GM18951 (cell line): ENCODE data around the gene IQSEC3.

Source experiments
- POLR2A ChIP-seq: IDR thresholded peaks from 4 replicates; pipeline ENCODE4 v1.6.1; 2011; ENCODE audit warnings: mild to moderate bottlenecking; ENCODE audit not compliant: insufficient read length, insufficient read depth; ENCODE audit errors: extremely low read depth
- in situ Hi-C: fragments of 300-500 bp; cut with MboI; formaldehyde crosslinking; loops from one replicate; pipeline ENCODE4 v1.12.0; 2022; ENCODE audit warnings: low sequenced_read_pairs, mixed read lengths, inconsistent platforms; ENCODE audit not compliant: unreplicated experiment

The IQSEC3 gene

DNA sequence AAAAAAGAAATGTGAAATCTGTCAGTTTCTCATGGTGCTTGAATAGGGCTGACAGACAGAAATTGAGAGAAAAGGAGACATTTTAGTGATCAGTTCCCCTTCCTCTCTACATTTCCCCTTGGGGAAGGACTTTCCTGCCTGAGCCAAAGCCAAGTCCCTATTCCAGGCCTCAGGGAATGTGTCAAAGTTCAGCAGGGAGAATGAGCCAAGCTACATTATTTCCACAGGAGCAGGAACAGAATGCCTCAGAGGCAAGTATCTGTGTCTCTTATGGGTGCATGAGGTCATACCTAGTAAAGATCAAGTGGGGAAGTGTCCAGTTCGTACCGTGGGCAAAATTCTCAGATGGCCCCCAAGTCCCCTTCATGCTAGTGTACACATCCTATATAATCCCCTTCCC, 68.6 kb downstream of the IQSEC3 start:
- in situ Hi-C loops: no loop called here
- TF ChIP-seq POLR2A: no peak

DNA sequence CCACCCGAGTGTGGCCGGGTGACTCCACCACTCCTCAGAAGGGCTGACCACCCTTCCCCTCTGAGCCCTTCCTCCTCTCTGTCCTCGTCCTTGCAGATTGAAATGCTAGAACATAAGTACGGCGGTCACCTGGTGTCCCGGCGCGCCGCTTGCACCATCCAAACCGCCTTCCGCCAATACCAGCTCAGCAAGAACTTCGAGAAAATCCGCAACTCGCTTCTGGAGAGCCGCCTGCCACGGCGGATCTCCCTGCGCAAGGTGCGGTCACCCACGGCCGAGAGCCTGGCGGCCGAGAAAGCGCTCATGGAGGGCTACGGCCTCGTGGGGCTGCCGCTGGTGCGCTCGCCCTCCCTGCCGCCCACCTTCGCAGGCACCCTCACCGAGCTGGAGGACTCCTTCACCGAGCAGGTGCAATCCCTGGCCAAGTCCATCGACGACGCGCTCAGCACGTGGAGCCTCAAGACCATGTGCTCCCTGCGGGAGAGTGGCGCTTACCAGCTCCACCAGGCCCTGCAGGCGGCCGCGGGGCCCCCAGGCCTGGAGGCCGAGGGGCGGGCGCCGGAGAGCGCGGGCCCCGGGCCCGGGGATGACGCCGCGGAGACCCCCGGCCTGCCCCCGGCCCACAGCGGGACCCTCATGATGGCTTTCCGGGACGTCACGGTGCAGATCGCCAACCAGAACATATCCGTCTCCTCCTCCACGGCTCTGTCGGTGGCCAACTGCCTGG, 71.8 kb downstream of the IQSEC3 start:
- no peak for TF ChIP-seq POLR2A
- in situ Hi-C loops: no loop called here

DNA sequence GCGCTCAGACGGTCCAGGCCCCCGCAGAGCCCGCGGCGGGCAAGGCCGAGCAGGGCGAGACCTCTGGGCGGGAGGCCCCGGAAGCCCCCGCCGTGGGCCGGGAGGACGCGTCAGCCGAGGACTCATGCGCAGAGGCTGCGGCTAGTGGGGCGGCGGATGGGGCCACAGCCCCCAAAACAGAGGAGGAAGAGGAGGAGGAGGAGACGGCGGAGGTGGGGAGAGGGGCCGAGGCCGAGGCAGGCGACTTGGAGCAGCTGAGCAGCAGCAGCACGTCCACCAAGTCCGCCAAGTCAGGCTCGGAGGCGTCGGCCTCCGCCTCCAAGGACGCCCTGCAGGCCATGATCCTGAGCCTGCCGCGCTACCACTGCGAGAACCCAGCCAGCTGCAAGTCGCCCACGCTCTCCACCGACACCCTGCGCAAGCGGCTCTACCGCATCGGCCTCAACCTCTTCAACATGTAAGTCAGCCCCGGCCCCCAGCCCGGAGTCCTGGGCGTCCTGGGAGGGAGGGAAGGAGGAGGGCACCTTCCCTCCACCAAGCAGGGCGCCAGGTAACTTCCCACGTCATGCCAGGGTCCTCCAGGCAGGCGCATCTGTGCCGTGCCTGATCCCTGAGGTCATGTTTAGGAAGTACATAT, 72.4 kb downstream of the IQSEC3 start:
- in situ Hi-C loops: no loop called here
- TF ChIP-seq POLR2A: no peak

DNA sequence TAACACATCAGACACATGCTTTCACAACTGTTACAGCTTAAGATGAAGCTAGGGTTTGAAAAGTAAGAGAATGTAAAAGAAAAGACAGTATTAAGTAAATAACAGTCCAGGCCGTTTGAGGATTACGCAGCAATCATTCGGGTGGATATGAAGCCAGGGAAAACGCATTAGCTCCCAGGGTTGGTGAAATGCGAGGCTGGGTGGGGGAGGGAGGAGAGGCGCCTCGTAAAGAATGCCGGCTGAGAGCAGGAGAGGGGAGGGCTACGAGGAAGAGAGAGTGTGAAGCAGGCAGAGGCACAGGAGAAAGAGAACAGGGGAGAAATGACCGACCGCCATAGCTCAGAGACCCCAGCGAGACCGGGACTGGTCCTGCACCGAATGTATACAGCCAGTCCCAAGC, 73.0 kb downstream of the IQSEC3 start:
- in situ Hi-C loops: no loop called here
- no peak for TF ChIP-seq POLR2A

DNA sequence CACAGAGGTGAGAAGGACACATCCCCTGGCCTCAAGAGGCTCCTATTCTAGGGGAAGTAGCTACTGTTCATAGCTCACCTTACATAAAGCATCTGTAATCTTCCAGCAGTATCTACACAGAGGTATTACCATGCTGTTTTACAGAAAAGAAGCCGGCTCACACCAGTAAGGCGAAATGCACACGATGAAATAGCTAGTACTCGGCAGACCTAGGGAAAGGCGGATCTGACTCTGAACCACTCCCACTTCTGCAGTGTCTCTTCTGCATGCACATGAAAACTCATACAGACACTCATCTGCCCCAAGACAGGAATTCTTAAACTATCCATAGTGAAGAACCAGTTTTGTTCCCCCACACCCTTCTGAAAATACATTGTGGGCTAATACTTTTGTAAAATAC, 73.6 kb downstream of the IQSEC3 start:
- no peak for TF ChIP-seq POLR2A
- in situ Hi-C loops: no loop called here

DNA sequence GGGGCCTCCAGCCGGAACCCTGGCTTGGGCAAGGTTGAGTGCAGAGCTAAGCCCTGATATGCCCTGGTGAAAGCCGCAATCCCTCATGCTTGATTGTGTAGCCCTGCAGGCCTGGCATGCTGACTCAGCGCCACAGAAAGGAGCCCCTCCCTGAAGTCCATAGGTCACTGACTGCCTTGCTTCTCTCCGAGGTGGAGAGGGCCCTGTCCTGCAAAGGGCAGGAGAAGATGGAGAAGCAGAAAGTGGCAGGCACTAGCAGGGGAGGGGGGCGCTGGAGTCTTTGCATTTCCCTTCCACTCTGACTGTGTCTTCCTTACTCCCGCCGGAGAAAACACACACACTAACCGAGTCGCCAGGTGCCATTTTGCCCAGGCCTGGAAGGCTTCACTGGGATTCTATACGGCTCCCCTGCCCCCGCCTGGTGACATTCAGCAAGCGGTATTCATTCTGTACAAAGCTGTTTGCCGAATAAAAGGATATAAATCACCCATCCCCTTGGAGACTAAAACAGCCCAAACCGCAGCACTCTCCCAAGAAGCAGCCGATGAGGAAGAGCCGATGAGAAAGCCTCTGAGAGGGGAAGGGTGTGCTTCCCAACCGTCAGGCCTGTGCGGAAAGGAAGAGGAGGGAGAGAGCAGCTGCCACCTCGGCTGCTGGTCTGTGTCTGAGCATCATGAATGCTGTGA, 77.5 kb downstream of the IQSEC3 start:
- in situ Hi-C loops: no loop called here
- TF ChIP-seq POLR2A: no peak

DNA sequence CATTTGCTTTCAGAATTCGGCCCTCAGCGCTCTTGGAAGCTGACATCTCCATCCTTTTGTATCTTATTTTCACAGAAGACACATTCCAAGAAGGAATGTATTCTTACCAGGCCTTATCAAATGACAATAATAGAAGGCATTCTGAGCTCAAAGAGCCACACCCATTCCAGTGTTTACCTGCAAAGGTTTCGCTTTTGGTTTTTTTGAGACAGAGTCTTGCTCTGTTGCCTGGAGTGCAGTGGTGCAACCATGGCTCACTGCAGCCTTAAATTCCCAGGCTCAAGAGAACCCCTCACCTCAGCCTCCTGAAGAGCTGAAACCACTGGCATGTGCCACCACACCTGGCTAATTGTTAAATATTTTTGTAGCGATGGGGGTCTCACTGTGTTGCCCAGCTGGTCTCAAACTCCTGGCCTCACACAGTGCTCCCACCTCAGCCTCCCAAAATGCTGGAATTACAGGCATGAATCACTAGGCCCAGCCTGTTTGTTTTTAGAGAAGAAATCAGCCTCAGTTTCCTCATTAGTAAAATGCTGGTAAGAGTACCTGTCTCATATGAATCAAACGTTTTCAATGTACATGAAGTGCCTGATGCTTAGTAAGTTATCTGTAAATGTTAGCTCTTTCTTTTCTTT, 78.2 kb downstream of the IQSEC3 start:
- TF ChIP-seq POLR2A: no peak

DNA sequence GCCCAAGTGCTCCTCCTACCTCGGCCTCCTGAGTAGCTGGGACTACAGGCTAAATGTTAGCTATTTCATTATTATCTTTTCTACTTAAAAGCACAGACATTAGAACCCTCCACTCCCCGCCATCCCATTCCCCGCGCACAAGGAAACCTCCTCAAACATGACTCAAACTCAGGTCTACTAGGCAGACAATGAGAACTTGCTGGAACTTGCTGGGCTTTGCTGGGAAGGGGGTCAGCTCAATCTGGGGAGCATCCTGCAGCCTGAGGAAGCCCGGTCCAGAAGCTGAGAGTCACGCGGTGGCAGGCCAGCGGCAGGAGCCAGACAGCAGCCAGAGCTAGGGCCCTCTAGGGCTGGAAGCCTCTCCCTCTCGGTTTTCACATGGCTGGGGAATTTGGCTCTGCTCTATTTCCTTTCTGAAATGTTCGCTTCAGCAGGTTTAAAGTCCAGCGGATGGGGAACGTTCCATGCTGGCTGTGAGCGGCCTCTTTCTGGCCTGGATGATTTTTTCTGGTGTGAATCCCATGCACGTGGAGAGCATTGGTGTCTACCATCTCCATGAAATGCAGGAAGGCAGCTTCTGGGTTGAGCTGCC, 78.9 kb downstream of the IQSEC3 start:
- in situ Hi-C loops: no loop called here
- TF ChIP-seq POLR2A: no peak

More for the DNA sequence above, 78.2 kb downstream of the IQSEC3 start:
- in situ Hi-C loops: no loop called here

DNA sequence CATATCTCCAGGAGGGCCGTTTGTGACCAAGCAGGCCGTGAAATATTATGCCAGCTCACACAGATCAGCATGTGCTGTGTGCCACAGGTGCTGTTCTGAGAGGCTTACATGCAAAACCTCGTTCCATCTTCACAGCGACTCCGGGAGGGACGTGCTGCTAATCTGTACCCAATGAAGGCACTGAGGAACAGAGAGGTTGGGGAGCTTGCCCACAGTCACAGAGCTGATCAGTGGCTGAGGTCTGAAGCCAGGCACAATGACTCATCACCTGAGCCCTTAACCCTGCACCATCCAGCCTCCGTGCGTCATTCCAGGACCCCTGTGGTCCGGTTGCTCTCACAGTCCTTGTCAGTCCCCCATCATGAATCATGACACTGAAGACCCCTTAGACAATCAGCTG, 80.7 kb downstream of the IQSEC3 start:
- in situ Hi-C loops: no loop called here

DNA sequence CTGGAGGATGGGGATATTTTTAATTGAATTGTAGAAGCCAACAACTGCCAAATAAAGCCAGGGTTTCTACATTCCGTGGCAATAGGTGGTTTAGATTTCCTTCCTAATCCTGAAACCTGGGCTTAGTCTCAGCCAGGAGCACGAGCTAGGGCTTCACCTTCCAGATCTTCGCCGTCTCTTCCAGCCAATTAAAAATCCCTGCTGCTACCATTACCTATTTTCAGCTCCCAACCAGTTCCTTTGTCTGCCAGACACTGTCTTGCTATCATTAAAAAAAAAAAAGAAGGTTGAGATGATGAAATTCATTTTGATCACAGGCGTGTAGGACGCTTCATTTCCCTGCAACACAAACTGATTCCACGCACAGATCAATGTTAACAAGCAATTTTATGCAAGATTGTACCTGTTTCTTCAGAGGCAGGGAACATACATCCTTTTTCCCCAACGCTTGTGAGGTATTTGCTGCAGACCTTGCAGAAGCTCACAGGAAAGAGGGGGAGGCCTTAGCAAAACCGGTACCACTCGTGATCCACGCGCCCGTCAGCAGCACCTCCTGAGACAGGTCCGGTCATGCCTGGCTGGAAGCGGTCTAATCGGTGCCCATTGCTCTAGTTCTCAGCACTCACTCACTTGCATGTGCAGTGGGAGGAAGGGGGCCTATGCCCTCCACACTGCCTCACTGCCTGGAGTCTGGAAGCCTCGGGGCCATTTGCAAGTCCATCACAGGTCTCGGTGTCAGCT, 82.3 kb downstream of the IQSEC3 start:
- in situ Hi-C loops: no loop called here
- no peak for TF ChIP-seq POLR2A

More for the DNA sequence above, 80.7 kb downstream of the IQSEC3 start:
- no peak for TF ChIP-seq POLR2A

DNA sequence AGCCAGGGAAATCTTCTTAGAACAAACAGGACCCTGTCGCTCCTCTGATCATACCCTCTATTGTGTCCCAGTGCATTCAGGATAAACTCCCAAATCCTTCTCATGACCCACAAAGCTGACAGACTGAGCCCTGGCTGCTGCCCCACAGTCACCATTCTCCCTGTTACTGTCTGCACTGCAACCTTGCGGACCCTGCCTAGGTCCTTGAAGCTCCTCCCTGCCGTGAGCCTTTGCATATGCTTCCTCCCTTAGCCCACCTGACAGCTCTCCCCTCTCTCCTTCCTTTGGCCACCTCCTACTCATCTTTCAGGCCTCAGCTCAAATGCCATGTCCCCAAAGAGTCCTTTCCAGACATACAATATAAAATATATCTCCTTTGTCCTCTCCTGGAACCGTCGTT, 85.0 kb downstream of the IQSEC3 start:
- in situ Hi-C loops: no loop called here
- TF ChIP-seq POLR2A: no peak

DNA sequence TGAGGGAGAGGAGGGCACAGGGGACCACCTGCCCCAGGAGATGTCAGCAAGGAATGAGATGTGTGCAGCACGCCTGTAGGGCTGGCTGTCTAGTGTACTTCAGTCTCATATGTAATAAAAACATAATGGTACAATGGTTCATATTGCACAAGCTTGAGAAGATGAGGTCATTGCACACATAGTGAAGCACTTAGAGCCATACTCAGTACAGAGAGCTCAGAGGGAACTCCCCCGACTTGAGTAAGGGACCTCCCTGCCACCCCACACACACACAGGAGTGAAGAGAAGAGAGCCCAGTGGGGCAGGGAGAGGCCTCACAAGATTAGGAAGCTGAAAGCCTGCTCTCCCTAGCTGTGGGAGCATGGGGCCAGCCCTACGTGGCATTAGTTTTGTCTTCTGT, 85.9 kb downstream of the IQSEC3 start:
- no peak for TF ChIP-seq POLR2A
- in situ Hi-C loops: no loop called here
